Mesenchymal stem cell (in vitro differentiated cells and primary cell): ENCODE measurements around the gene ITSN1.

Experiments used
- DNase-seq: peaks from one replicate; pipeline ENCODE4 v3.0.0-alpha.2; 2013
- H2AFZ ChIP-seq: one replicate; pipeline ENCODE4 v1.6.1; 2013; ENCODE audit warnings: low read depth, mild to moderate bottlenecking, control low read depth, inconsistent platforms, low read length, moderate library complexity
- H2AK5ac ChIP-seq: 2 replicates; pipeline ENCODE4 v1.6.1; 2013; ENCODE audit warnings: low read length, moderate library complexity, mild to moderate bottlenecking, inconsistent platforms; ENCODE audit not compliant: severe bottlenecking
- H2BK120ac ChIP-seq: one replicate; pipeline ENCODE4 v1.6.1; 2013; ENCODE audit warnings: low read depth, mild to moderate bottlenecking, inconsistent platforms, low read length, moderate library complexity
- H2BK12ac ChIP-seq, 2 experiments: one replicate each; pipeline ENCODE4 v1.6.1; 2013; ENCODE audit warnings: inconsistent platforms in 2 of 2, low read length in 2 of 2, mild to moderate bottlenecking in 2 of 2, moderate library complexity in 2 of 2, control low read depth in 1 of 2
- H2BK15ac ChIP-seq: one replicate; pipeline ENCODE4 v1.6.1; 2013; ENCODE audit warnings: mild to moderate bottlenecking, low read depth, inconsistent platforms; ENCODE audit not compliant: poor library complexity, severe bottlenecking
- H2BK5ac ChIP-seq: 2 replicates; pipeline ENCODE4 v1.6.1; 2013; ENCODE audit warnings: low read depth, mild to moderate bottlenecking, low read length, control low read depth, inconsistent platforms; ENCODE audit not compliant: poor library complexity, severe bottlenecking
- H3K14ac ChIP-seq, 2 experiments: one replicate each; pipeline ENCODE4 v1.6.1; 2013; ENCODE audit warnings: inconsistent platforms in 2 of 2, low read length in 2 of 2, control low read depth in 1 of 2, mild to moderate bottlenecking in 1 of 2, moderate library complexity in 1 of 2
- H3K18ac ChIP-seq, 2 experiments: one replicate each; pipeline ENCODE4 v1.6.1; 2013; ENCODE audit warnings: inconsistent platforms in 2 of 2, low read length in 2 of 2, control low read depth in 1 of 2, low read depth in 1 of 2, mild to moderate bottlenecking in 1 of 2
- H3K23ac ChIP-seq, 2 experiments: one replicate each; pipeline ENCODE4 v1.6.1; 2013; ENCODE audit warnings: inconsistent platforms in 2 of 2, low read length in 2 of 2, mild to moderate bottlenecking in 2 of 2, moderate library complexity in 2 of 2, control low read depth in 1 of 2
- H3K27ac ChIP-seq: 2 replicates; pipeline ENCODE4 v1.5.1; 2013; ENCODE audit warnings: mild to moderate bottlenecking, moderate library complexity, low read length, control low read depth, inconsistent platforms; ENCODE audit not compliant: poor library complexity, severe bottlenecking
- H3K27me3 ChIP-seq, 2 experiments: 2 replicates each; pipeline versions ENCODE4 v1.6.1 to v1.7.0; 2013; ENCODE audit warnings: low read length in 2 of 2, mild to moderate bottlenecking in 2 of 2, moderate library complexity in 2 of 2, control low read depth in 1 of 2, inconsistent platforms in 1 of 2; ENCODE audit not compliant: control insufficient read depth in 1 of 2, insufficient read depth in 1 of 2
- H3K36me3 ChIP-seq, 2 experiments: 2 replicates each; pipeline versions ENCODE4 v1.6.1 to v1.7.0; 2013; ENCODE audit warnings: low read length in 2 of 2, control low read depth in 1 of 2, inconsistent platforms in 1 of 2, low read depth in 1 of 2, mild to moderate bottlenecking in 1 of 2; ENCODE audit not compliant: insufficient read depth in 2 of 2, control insufficient read depth in 1 of 2
- H3K4ac ChIP-seq, 2 experiments: one replicate each; pipeline ENCODE4 v1.6.1; 2013; ENCODE audit warnings: inconsistent platforms in 2 of 2, low read length in 2 of 2, mild to moderate bottlenecking in 2 of 2, moderate library complexity in 2 of 2, control low read depth in 1 of 2, low read depth in 1 of 2
- H3K4me1 ChIP-seq: 2 replicates; pipeline ENCODE4 v1.6.1; 2013; ENCODE audit warnings: low read depth, low read length, control low read depth; ENCODE audit not compliant: control insufficient read depth, insufficient read depth
- H3K4me2 ChIP-seq: 2 replicates; pipeline ENCODE4 v1.6.1; 2013; ENCODE audit warnings: low read length, mild to moderate bottlenecking, inconsistent platforms; ENCODE audit not compliant: poor library complexity, severe bottlenecking
- H3K4me3 ChIP-seq, 2 experiments: 2 replicates each; pipeline versions ENCODE4 v1.5.1 to v1.7.0; 2013; ENCODE audit warnings: low read length in 2 of 2, mild to moderate bottlenecking in 2 of 2, control low read depth in 1 of 2, low read depth in 1 of 2; ENCODE audit not compliant: insufficient read depth in 1 of 2
- H3K79me1 ChIP-seq: replicated peaks from 2 replicates; pipeline ENCODE4 v1.6.1; 2013; ENCODE audit warnings: mild to moderate bottlenecking, control low read depth, low read length, inconsistent platforms; ENCODE audit not compliant: poor library complexity, severe bottlenecking
- H3K9ac ChIP-seq: 2 replicates; pipeline ENCODE4 v1.7.0; 2013; ENCODE audit warnings: mild to moderate bottlenecking, low read length, moderate library complexity
- H3K9me3 ChIP-seq: 2 replicates; pipeline ENCODE4 v1.7.0; 2013; ENCODE audit warnings: mild to moderate bottlenecking, low read length; ENCODE audit not compliant: control insufficient read depth
- H4K8ac ChIP-seq: one replicate; pipeline ENCODE4 v1.6.1; 2013; ENCODE audit warnings: inconsistent platforms, mild to moderate bottlenecking, low read length, moderate library complexity
- H4K91ac ChIP-seq: one replicate; pipeline ENCODE4 v1.6.1; 2013; ENCODE audit warnings: mild to moderate bottlenecking, low read length, inconsistent platforms
- WGBS: methylation state at CpG from one replicate; pipeline ENCODE4 v1.1.7; 2013; ENCODE audit warnings: mixed read lengths; 5-methylcytosine and 5-hydroxymethylcytosine counted together

Gene ITSN1

GRCh38 chr21:33658919-33659567 lies 16.7 kb downstream of the ITSN1 start:
- DNase-seq, result no peak
- no peak overlapping the region for H2BK5ac ChIP-seq
- no peak overlapping the region for H3K4me3 ChIP-seq
- no peak overlapping the region for H4K91ac ChIP-seq
- no peak overlapping the region for H3K18ac ChIP-seq
- H3K14ac ChIP-seq, result no peak overlapping the region
- no peak overlapping the region for H4K8ac ChIP-seq
- no peak overlapping the region for H3K4me2 ChIP-seq
- H2AK5ac ChIP-seq, result no peak overlapping the region
- H3K9ac ChIP-seq, result no peak overlapping the region
- no peak overlapping the region for H2BK120ac ChIP-seq
- no peaks in the 10 kb centered on the region for H3K9me3 ChIP-seq
- H3K27me3 ChIP-seq, result no peaks in the 10 kb centered on the region
- H3K27ac ChIP-seq, result no peak overlapping the region
- no peak overlapping the region for H2AFZ ChIP-seq
- WGBS, result 92% methylated on average over 7 of the region's 7 CpGs
- H2BK15ac ChIP-seq, result no peak overlapping the region
- no peaks in the 10 kb centered on the region for H3K36me3 ChIP-seq
- H2BK12ac ChIP-seq, result no peak overlapping the region
- peaks cover 7% of the 10 kb centered on the region for H3K4me1 ChIP-seq
- no peak overlapping the region for H3K4ac ChIP-seq
- peaks cover 11% of the 10 kb centered on the region for H3K79me1 ChIP-seq
- no peak overlapping the region for H3K23ac ChIP-seq

GRCh38 chr21:33659568-33659949 lies 17.3 kb downstream of the ITSN1 start:
- no peak overlapping the region for H3K4me2 ChIP-seq
- no peaks in the 10 kb centered on the region for H3K9me3 ChIP-seq
- no peak overlapping the region for H2BK15ac ChIP-seq
- no peak overlapping the region for H3K14ac ChIP-seq
- H3K4ac ChIP-seq, result no peak overlapping the region
- no peak overlapping the region for H2BK12ac ChIP-seq
- H2BK120ac ChIP-seq, result no peak overlapping the region
- H3K79me1 ChIP-seq, result peaks cover 14% of the 10 kb centered on the region
- no peak overlapping the region for H2BK5ac ChIP-seq
- H2AK5ac ChIP-seq, result peak overlapping the region; percentile 76
- H3K27me3 ChIP-seq, result no peaks in the 10 kb centered on the region
- H3K4me1 ChIP-seq, result peaks cover 10% of the 10 kb centered on the region
- 88% methylated on average over 1 of the region's 1 CpG for WGBS
- H3K9ac ChIP-seq, result no peak overlapping the region
- no peak overlapping the region for H4K91ac ChIP-seq
- no peak overlapping the region for H2AFZ ChIP-seq
- DNase-seq, result no peak
- no peaks in the 10 kb centered on the region for H3K36me3 ChIP-seq
- no peak overlapping the region for H3K27ac ChIP-seq
- no peak overlapping the region for H3K18ac ChIP-seq
- no peak overlapping the region for H3K23ac ChIP-seq
- no peak overlapping the region for H3K4me3 ChIP-seq
- no peak overlapping the region for H4K8ac ChIP-seq

- Histone ChIP-seq H3K18ac (no peak overlapping the region), H3K23ac (no peak overlapping the region), H3K4ac (no peak overlapping the region), H4K91ac (no peak overlapping the region), H3K36me3 (no peaks in the 10 kb centered on the region), H3K9me3 (no peaks in the 10 kb centered on the region), H3K79me1 (peaks cover 14% of the 10 kb centered on the region), H3K4me1 (peaks cover 8% of the 10 kb centered on the region), H3K4me2 (no peak overlapping the region), H2BK120ac (no peak overlapping the region), H2BK12ac (no peak overlapping the region), H3K27me3 (no peaks in the 10 kb centered on the region), H2AK5ac (no peak overlapping the region), H2BK15ac (no peak overlapping the region), H4K8ac (no peak overlapping the region), H2BK5ac (no peak overlapping the region), H2AFZ (no peak overlapping the region), H3K14ac (no peak overlapping the region), H3K27ac (no peak overlapping the region), H3K9ac (no peak overlapping the region), H3K4me3 (no peak overlapping the region)
- 95% methylated on average over 1 of the region's 1 CpG for WGBS
- DNase-seq, result no peak
Observed at GRCh38 chr21:33660406-33660805, 18.1 kb downstream of the ITSN1 start.

GRCh38 chr21:33661146-33661545 lies 18.8 kb downstream of the ITSN1 start:
- no peak overlapping the region for H2BK5ac ChIP-seq
- no peaks in the 10 kb centered on the region for H3K27me3 ChIP-seq
- H2BK12ac ChIP-seq, result no peak overlapping the region
- H2AFZ ChIP-seq, result no peak overlapping the region
- no peak for DNase-seq
- no peak overlapping the region for H2BK120ac ChIP-seq
- H3K9ac ChIP-seq, result no peak overlapping the region
- H3K9me3 ChIP-seq, result no peaks in the 10 kb centered on the region
- H3K4me2 ChIP-seq, result no peak overlapping the region
- H3K23ac ChIP-seq, result no peak overlapping the region
- H3K4me1 ChIP-seq, result peaks cover 8% of the 10 kb centered on the region
- no peak overlapping the region for H3K4ac ChIP-seq
- no peak overlapping the region for H3K27ac ChIP-seq
- no peak overlapping the region for H3K14ac ChIP-seq
- 94% methylated on average over 1 of the region's 1 CpG for WGBS
- no peak overlapping the region for H4K8ac ChIP-seq
- H2BK15ac ChIP-seq, result no peak overlapping the region
- no peaks in the 10 kb centered on the region for H3K36me3 ChIP-seq
- no peak overlapping the region for H3K18ac ChIP-seq
- H3K4me3 ChIP-seq, result no peak overlapping the region
- no peak overlapping the region for H4K91ac ChIP-seq
- H3K79me1 ChIP-seq, result peaks cover 14% of the 10 kb centered on the region
- H2AK5ac ChIP-seq, result no peak overlapping the region
